DMS53 (cell line): ENCODE measurements around the gene NLN.

Experiments
- DNase-seq: peaks from one replicate; lab custom pipeline; 2025; lab: John Stamatoyannopoulos, UW

The NLN gene

DNA sequence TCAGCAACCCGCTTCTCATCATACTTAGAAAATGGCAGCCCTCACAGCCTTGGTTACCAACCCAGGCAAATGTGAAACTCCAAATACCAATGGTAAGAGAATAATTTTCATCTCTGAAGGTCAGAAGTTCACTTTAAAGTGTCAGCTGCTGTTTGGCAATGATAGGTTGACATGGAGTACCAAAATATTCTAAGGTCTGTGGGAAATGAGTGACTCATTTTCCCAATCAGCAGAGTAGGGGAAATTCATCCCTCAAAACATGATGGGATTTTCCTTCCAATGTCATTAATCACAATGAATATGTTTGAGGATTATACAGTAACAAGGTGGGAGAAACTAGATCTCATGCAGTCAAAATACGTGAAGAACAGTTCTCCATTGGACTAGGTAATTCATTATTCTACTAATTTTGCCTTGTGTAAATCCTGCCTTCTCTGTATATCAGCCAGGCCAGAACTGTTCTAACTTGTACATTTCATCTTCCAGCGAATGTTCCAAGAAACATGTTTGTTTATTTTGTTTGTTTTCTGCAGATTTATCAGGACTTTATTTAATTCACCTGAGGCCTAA lies 151.3 kb downstream of the NLN start:
- DNase-seq = no peak

DNA sequence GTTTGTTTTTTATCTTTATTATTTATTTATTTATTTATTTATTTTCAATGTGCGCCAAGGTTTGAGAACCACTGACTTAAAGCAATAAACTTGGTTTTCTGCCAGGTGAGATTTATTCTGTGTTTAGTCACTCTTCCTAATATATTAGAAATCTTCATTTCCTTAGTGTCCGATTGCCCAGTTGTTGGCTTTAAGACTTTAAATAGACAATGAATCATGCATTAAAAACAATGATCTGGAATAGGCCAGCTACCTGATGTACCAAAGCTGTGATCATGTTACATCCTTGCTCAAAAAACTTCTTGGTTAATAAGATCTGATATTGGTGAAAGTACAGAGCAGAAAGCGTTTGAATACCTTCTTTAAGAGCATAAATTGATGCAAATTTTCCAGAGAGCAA lies 152.2 kb downstream of the NLN start:
- DNase-seq = no peak

DNA sequence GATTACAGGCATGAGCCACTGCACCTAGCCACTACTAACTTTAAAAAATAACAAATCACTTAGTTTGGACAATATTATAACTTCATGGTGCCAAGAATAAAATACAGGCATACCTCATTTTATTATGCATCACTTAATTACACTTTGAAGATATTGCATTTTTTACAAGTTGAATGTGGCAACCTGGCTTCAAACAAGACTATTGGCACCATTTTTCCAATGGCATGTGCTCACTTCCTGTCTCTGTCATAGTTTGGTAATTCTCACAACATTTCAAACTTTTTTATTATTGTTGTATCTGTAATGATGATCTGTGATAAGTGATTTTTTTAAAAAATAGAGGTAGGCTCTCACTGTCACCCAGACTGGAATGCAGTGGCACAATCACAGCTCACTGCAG lies 154.5 kb downstream of the NLN start:
- no peak for DNase-seq

DNA sequence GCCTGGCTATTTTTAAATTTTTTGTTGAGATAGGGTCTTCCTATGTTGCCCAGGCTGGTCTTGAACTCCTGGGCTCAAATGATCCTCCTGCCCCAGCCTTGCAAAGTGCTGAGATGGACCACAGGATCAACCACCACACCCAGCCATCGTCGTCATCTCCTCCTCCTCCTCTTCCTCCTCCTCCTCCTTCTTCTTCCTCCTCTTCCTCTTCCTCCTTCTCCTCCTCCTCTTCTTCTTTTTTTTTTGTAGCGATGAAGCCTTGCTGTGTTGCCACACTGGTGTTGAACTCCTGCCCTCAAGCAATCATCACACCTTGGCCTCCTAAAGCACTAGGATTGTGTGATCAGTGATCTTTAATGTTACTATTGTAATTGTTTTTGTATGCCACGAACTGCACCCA lies 155.0 kb downstream of the NLN start:
- no peak for DNase-seq
